HK-2 (cell line): ENCODE results near the gene NBEAL1.
"Not testable (repeated sequence)": the region's sequence is repeated elsewhere in the genome, so short reads cannot be mapped to it uniquely, and the experiment has no call there.

Source experiments
- DNase-seq: peaks from one replicate; pipeline ENCODE4 v3.0.0-alpha.2; 2018; ENCODE audit not compliant: unreplicated experiment

The NBEAL1 gene

DNA sequence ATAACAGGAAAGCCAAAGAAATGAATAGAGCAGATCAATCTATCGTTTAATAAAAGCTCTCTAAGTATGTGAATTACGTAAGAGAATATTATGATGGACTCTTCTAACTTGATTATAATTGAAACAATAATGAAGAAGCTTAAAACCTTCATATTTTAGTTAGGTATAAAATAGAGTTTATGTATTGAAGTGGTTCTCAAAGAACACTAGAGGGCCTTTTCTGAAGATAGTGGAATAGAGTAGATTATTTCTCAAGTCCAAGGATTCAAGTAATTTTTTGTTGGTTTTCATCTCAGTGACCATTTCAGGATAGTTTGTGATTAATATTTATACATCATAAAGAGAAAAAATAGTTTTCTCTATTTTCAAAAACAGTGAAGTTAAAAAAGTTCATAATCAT is 97.7 kb downstream of the NBEAL1 start:
- DNase-seq = no peak

GRCh38 chr2:203115201-203115700 is 100.6 kb downstream of the NBEAL1 start:
- not testable (repeated sequence) for DNase-seq

DNA sequence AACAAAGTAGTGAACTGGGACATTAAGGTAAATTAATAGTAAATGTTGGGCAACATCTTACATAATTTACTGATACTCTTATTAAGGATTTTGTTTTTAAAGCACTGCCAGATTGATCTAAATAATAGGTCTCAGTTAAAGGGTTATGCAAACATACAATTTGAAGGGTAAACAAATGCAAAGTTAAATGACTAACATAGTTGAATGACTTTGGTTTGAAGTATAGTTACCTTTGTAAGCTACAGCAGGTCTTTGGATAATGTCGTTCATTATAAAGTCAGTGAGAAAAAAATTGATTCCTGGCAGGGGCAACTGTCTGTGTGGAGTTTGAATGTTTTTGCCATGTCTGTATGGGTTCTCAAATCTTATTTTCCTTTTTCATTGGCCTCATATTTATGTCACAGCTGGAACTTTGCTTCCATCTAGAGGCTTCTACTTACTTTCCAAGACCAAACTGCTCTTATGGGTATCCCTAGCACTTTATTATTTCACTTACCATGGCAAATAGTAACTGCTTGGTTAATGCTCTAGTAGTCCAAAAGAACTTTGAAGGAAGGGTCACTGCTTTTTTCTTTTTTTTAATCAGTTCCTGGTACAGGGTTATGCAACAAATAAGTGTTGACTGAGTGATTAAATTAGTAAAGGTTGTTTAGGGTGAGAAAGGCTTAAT is 107.8 kb downstream of the NBEAL1 start:
- DNase-seq = no peak

- DNase-seq = no peak
Measured at GRCh38 chr2:203126996-203127395, 112.3 kb downstream of the NBEAL1 start.

DNA sequence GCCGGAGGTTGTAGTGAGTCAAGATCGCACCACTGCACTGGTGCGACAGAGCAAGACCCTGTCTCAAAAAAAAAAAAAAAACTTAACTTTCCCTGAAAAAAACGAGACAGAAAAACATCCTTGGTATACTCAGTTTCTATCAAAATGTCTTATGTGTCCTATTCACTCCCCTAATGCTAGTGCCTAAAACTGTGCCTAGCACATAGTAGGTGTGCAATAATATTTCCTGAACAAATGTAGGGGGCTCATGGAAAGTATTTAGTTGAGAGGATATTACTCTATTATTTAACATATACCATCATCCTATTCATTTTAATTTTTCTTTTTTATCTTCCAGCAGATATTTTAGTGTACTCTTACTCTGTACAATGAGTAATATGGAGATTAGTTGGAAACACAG is 120.4 kb downstream of the NBEAL1 start:
- no peak for DNase-seq

DNA sequence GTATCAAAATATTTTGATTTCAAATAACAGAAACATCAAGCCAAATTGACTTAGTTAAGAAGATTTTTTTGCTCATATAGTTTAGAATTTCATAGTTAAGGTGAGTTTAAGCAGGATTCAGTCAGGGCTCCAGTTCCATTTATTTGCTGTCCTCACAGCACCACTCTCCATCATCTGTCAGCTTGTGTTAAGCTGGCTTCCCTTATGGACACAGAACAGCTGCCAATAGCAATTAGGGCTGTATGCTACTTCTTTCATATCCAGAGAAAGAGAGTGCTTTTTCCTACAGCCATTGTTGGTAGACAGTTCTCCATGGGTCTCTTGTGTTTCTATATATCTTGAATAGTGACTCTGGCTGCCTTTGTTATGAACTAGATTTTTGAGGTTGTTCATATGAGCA is 128.7 kb downstream of the NBEAL1 start:
- no peak for DNase-seq

- no peak for DNase-seq
Measured at GRCh38 chr2:203149194-203149593, 134.5 kb downstream of the NBEAL1 start.

- DNase-seq = no peak
Measured at GRCh38 chr2:203155406-203155805, 140.7 kb downstream of the NBEAL1 start.

- not testable (repeated sequence) for DNase-seq
Measured at GRCh38 chr2:203162722-203163121, 148.0 kb downstream of the NBEAL1 start.

DNA sequence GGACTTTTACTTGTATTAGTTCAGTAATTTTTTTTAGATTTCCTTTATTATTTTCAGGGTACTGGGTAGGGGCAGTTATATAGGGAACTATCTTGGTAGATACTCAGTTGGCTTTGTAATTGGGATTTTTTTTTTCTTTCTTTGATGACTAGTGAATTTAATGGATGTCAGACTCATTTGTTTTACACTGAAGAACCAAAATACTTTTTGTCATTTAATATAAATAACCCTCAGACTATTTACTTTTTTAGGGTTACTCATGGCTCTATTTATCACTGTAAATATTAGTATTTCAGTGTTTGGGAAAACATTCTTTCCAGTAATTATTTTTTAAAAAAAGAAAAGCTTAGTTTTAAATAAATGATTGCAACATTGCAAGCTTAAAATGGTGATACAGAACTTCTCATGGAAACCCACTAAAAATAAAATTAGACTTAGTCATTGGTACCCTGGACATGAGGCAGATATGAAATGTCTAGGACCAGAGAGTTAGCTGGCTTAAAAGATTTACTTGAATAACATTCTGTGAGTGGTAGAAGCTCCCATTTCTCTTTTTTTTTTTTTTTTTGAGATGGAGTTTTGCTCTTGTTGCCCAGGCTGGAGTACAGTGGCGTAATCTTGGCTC is 149.7 kb downstream of the NBEAL1 start:
- no peak for DNase-seq

DNA sequence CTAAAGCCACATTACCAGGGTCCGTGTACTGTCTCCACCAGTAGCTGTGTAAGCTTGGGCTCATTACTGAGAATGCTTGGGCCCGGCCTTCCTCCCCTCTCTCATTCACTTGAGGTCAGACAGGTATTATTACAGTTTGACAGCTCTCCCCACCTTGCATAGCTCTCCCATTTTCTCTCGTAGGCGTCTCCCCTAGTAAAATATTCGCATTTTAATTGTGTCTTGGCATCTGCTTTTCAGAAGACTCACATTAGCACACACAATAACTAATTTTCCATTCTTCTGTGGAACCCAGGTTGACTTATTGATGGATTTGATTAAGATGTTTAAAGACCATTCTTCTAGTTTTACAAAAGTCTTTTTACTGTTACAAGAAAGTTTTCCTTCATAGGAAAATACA is 153.1 kb downstream of the NBEAL1 start:
- no peak for DNase-seq

- DNase-seq = no peak
Measured at GRCh38 chr2:203170502-203170901, 155.8 kb downstream of the NBEAL1 start.

GRCh38 chr2:203175371-203175770 is 160.7 kb downstream of the NBEAL1 start:
- DNase-seq = no peak

DNA sequence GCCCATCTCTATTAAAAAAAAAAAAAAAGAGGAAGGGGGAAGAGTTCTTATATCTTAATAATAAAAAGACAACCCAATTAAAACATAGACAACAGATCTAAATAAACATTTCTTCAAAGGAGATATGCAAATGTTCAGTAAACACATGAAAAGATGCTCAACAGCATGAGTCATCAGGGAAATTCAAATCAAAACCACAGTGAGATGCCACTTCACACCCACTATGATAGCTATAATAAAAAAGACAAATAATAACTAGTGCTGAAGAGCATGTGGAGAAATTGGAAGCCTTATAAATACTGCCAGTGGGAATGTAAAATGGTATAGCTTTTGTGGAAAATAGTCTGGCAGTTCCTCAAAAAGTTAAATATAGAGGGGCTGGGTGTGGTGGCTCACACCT is 162.7 kb downstream of the NBEAL1 start:
- no peak for DNase-seq

- DNase-seq = no peak
Measured at GRCh38 chr2:203185864-203186263, 171.2 kb downstream of the NBEAL1 start.

DNA sequence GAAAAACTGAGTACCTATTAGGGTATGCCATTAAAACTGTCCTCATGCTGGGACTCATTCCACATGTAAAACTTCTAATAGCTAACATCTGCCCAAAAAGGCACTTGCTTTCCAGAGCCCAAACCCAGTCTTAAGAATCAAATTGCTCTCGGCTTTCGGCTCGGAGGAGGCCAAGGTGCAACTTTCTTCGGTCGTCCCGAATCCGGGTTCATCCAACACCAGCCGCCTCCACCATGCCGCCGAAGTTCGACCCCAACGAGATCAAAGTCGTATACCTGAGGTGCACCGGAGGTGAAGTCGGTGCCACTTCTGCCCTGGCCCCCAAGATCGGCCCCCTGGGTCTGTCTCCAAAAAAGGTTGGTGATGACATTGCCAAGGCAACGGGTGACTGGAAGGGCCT is 175.9 kb downstream of the NBEAL1 start:
- not testable (repeated sequence) for DNase-seq

DNA sequence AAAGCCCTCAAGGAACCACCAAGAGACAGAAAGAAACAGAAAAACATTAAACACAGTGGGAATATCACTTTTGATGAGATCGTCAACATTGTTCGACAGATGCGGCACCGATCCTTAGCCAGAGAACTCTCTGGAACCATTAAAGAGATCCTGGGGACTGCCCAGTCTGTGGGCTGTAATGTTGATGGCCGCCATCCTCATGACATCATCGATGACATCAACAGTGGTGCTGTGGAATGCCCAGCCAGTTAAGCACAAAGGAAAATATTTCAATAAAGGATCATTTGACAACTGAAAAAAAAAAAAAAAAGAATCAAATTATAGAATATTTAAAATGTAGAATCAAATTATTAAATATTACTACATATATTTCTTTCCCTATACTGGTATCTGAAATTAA is 176.4 kb downstream of the NBEAL1 start:
- not testable (repeated sequence) for DNase-seq

DNA sequence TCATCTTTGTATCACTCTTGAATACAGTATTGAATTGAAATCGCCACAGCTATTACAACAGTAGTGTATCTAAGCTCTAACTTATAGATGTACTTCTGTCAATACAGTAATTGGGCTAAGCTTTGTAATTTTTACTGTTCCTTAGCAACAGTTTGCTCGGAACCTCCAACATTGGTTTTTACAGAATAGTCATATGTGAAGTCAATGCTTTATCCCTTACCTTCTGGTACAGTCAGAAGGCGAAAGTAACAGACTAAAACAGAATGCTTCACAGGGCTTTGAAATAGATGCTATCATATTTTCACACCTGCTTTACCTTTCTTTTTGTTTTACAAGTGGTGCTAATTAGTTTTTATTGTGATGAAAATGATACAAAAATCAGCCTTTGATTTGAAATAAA is 177.3 kb downstream of the NBEAL1 start:
- no peak for DNase-seq

GRCh38 chr2:203195331-203196036 is 180.8 kb downstream of the NBEAL1 start:
- no peak for DNase-seq

- DNase-seq = no peak
Measured at GRCh38 chr2:203200866-203201265, 186.2 kb downstream of the NBEAL1 start.

- DNase-seq = no peak
Measured at GRCh38 chr2:203201426-203201825, 186.8 kb downstream of the NBEAL1 start.

GRCh38 chr2:203209538-203209937 is 194.9 kb downstream of the NBEAL1 start:
- DNase-seq = no peak
